ENCODE data around the gene PTPN6. TPM values are rescaled to one million over a fixed set of nuclear protein-coding genes. Genes with fewer than 3 reads are reported as not detected.

Gene PTPN6
- total and polyA plus RNA-seq, 10 of the 15 experiments (the other 5 are each of a cell fraction or from before 2014, with no cell fraction given) = 229 to 457 (median 370) TPM

DNA sequence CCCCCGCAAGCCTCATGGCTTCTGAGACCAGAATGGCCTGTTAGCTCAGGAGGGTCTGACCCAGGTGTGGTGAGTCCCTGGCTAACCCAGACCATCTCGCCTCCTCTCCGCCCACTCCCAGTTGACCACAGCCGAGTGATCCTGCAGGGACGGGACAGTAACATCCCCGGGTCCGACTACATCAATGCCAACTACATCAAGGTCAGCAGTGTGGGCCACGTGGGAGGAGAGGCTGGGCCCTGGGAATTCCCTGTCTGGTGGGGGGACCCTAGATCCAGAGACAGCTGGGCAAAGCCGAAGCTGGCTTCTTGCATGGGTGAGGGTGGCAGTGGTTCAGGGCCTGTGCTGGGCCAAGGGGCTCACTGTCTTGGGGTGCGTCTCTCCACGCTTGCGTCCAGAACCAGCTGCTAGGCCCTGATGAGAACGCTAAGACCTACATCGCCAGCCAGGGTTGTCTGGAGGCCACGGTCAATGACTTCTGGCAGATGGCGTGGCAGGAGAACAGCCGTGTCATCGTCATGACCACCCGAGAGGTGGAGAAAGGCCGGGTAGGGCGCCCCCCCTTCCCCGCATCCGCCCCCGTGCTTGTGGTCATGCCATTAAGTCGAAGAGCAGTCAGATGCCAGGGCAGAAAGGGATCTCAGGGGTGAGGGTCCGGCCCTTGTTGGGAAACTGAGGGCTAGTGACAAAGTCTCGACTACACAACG is 5.0 kb downstream of the PTPN6 start:
- ChIA-PET CTCF (interaction anchor here (1.0 to 13.2 kb wide), 3 partner anchors 8 to 31 kb away, joined by 3 to 645 read pairs (median 6); partner anchors contain the start of genes C12orf57, PTPN6 and RNU7-1), RAD21 (ENCODE audit: unreplicated experiment) (interaction anchor here (1.2 to 13.5 kb wide), 3 partner anchors 10 to 203 kb away, joined by 3 to 426 read pairs (median 6); partner anchors contain the start of genes C12orf57, C1RL, MLF2 and RNU7-1), POLR2A (interaction anchor here (1.2 to 13.5 kb wide), 3 partner anchors 9 to 31 kb away, joined by 4 to 524 read pairs (median 7); partner anchors contain the start of genes C12orf57, PTPN6 and RNU7-1), SMC1A (ENCODE audit: uncharacterized antibody, unreplicated experiment) (interaction anchor here (0.9 to 13.2 kb wide), 5 partner anchors 8 to 30 kb away, joined by 3 to 395 read pairs (median 3); partner anchors contain the start of genes C12orf57, PTPN6 and RNU7-1)
- no TSS peak for BruUV-seq (replicated peaks)
- Histone ChIP-seq H3K9me3 (replicated peaks; ENCODE audit: control insufficient read depth, insufficient read depth, low read length) (no peaks in the 10 kb centered on the region), H4K20me1 (ENCODE audit: control insufficient read depth, insufficient read depth) (no peaks in the 10 kb centered on the region), H3K27ac (ENCODE audit: control insufficient read depth, insufficient read depth) (peak overlapping the region; percentile 99), H3K27me3 (replicated peaks in 1 of 2; ENCODE audit: control insufficient read depth in 2 of 2, insufficient read depth in 2 of 2, low read length in 1 of 2) (no peaks in the 10 kb centered on the region), H3K79me2 (ENCODE audit: control insufficient read depth, insufficient read depth, low read length) (peaks cover 98% of the 10 kb centered on the region), H3K4me2 (ENCODE audit: control insufficient read depth, insufficient read depth) (peak overlapping the region; percentile 99), H3K4me3 (peak overlapping the region; percentile 95; the same call in 1 of the 2 replicates), H3K4me1 (ENCODE audit: control insufficient read depth, insufficient read depth, low read length) (peaks cover 75% of the 10 kb centered on the region), H3K36me3 (ENCODE audit: control insufficient read depth in 2 of 2, insufficient read depth in 2 of 2, low read length in 1 of 2) (peaks cover 11 to 39% of the 10 kb centered on the region in 2 experiments), H3K9ac (ENCODE audit: control insufficient read depth, insufficient read depth, low read length) (peak overlapping the region; percentile 63), H2AFZ (ENCODE audit: control insufficient read depth, low read depth, low read length) (no peak overlapping the region)
- in situ Hi-C loops (cut with MboI) = loop anchor here (25.0 kb wide), 1 partner anchor 1681 kb away; no protein-coding TSS in a partner anchor
- FAIRE-seq (no peak), DNase-seq (ENCODE audit: low read depth, low spot score) (no peak), ATAC-seq (0 out of 3 replicates have a peak, but pooled peaks have one; percentile 0)
- intact Hi-C loops (cut with micrococcal nuclease; ENCODE audit: unreplicated experiment) = no loop called here
- WGBS (ENCODE audit: insufficient coverage, insufficient replicate concordance, low lambda C conversion rate, missing lambda C conversion rate) = 9% methylated on average over 28 of the region's 28 CpGs
- TF ChIP-seq IKZF1 (conservative IDR thresholded peaks at IDR 0.05) = peak; percentile 36; the same call in 1 of the 2 replicates
- TF ChIP-seq ATF7 (IDR thresholded peaks at IDR 0.05; ENCODE audit: low read depth) = peak; percentile 28; the same call in 1 of the 2 replicates
- TF ChIP-seq PML (IDR thresholded peaks at IDR 0.05; ENCODE audit: low read length) = no peak
- TF ChIP-seq GABPA (IDR thresholded peaks at IDR 0.05; ENCODE audit: low read depth) = no peak
- TF ChIP-seq GATAD2B (conservative IDR thresholded peaks at IDR 0.05; ENCODE audit: low read depth) = peak; percentile 69; the same call in 1 of the 2 replicates
- no peak for TF ChIP-seq RUNX3 (IDR thresholded peaks at IDR 0.05; ENCODE audit: low read length)
- TF ChIP-seq MTA2 (IDR thresholded peaks at IDR 0.05; ENCODE audit: low read depth) = 0 out of 2 replicates have a peak, but pooled peaks have one; percentile 37
- TF ChIP-seq RFX5 (IDR thresholded peaks at IDR 0.05; ENCODE audit: low read depth, low read length) = no peak
- 0 out of 2 replicates have a peak, but pooled peaks have one; percentile 35 for TF ChIP-seq TCF12 (IDR thresholded peaks at IDR 0.05; ENCODE audit: low read depth, low read length)
- no peak for TF ChIP-seq SMAD1 (IDR thresholded peaks at IDR 0.05; ENCODE audit: low read depth, partially characterized antibody)
- peak; percentile 54; the same call in 1 of the 2 replicates for TF ChIP-seq DPF2 (IDR thresholded peaks at IDR 0.05)
- peak; percentile 22; the same call in 1 of the 2 replicates for TF ChIP-seq POLR2AphosphoS2 (IDR thresholded peaks at IDR 0.05; ENCODE audit: low read depth, low read length)
- TF ChIP-seq NRF1 (conservative IDR thresholded peaks at IDR 0.05; ENCODE audit: low read depth, low read length) = no peak
- no peak for TF ChIP-seq ZBED1 (IDR thresholded peaks at IDR 0.05; ENCODE audit: borderline replicate concordance)
- TF ChIP-seq NR2F1 (conservative IDR thresholded peaks at IDR 0.05) = peak; percentile 51; the same call in 1 of the 2 replicates
- 0 out of 3 replicates have a peak, but pooled peaks of 1 of the 2 experiments have one; percentile 37 for TF ChIP-seq EGR1 (IDR thresholded peaks at IDR 0.05; ENCODE audit: borderline replicate concordance in 1 of 2, low read depth in 2 of 2, low read length in 2 of 2)
- TF ChIP-seq POLR2AphosphoS5 (IDR thresholded peaks at IDR 0.05; ENCODE audit: low read length) = peak; percentile 35; the same call in 1 of the 2 replicates
- no peak for TF ChIP-seq SUPT20H (IDR thresholded peaks at IDR 0.05; ENCODE audit: borderline replicate concordance, control insufficient read depth, low read depth, low read length)
- TF ChIP-seq SMARCA5 (IDR thresholded peaks at IDR 0.05) = no peak
- TF ChIP-seq, protein P1, sequence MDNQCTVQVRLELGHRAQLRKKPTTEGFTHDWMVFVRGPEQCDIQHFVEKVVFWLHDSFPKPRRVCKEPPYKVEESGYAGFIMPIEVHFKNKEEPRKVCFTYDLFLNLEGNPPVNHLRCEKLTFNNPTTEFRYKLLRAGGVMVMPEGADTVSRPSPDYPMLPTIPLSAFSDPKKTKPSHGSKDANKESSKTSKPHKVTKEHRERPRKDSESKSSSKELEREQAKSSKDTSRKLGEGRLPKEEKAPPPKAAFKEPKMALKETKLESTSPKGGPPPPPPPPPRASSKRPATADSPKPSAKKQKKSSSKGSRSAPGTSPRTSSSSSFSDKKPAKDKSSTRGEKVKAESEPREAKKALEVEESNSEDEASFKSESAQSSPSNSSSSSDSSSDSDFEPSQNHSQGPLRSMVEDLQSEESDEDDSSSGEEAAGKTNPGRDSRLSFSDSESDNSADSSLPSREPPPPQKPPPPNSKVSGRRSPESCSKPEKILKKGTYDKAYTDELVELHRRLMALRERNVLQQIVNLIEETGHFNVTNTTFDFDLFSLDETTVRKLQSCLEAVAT (IDR thresholded peaks at IDR 0.05) = 0 out of 2 replicates have a peak, but pooled peaks have one; percentile 32
- TF ChIP-seq LARP7 (IDR thresholded peaks at IDR 0.05) = peak; percentile 73
- TF ChIP-seq, protein P2, sequence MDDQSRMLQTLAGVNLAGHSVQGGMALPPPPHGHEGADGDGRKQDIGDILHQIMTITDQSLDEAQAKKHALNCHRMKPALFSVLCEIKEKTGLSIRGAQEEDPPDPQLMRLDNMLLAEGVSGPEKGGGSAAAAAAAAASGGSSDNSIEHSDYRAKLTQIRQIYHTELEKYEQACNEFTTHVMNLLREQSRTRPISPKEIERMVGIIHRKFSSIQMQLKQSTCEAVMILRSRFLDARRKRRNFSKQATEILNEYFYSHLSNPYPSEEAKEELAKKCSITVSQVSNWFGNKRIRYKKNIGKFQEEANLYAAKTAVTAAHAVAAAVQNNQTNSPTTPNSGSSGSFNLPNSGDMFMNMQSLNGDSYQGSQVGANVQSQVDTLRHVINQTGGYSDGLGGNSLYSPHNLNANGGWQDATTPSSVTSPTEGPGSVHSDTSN (IDR thresholded peaks at IDR 0.05; ENCODE audit: insufficient replicate concordance, low read depth, low read length) = no peak
- peak; percentile 30 for TF ChIP-seq MEF2B (IDR thresholded peaks at IDR 0.05; ENCODE audit: partially characterized antibody, poor library complexity, severe bottlenecking)

Measured in GM12878 (cell line).